ENCODE results near the gene TMEM178B.

TMEM178B gene

DNA sequence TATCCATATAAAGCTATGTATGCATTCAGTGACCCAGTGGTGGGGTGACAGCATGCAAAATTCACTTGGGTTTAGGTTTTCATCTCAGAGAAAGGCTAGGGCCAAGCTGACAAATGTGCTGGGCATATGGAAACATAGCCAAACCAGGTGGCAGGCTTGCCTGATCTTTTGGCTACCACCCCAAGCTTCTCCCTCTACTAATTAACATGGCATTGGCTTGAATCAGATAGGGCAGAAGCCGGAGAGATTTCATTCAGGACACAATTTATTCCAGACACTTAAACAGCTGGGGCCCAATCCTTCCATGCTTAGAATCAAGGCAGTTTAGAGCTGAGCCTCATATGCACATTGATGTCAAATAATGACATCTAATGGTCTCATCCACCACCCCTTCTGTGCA lies 381.9 kb downstream of the TMEM178B start:
- Histone ChIP-seq H3K4me1 (ENCODE audit: control insufficient read depth, insufficient read depth, low read length) (no peaks in the 10 kb centered on the region), H3K27ac (ENCODE audit: extremely low read depth, low read depth, low read length) (no peak overlapping the region), H3K4me3 (ENCODE audit: low read depth, low read length) (no peak overlapping the region), H3K9me3 (ENCODE audit: control insufficient read depth, insufficient read depth, low read depth, low read length) (no peaks in the 10 kb centered on the region), H3K36me3 (ENCODE audit: control insufficient read depth in 2 of 2, insufficient read depth in 1 of 2, low read length in 2 of 2) (no peaks in the 10 kb centered on the region)
- ChIA-PET POLR2A (no interaction called here), CTCF (no interaction called here)
- TF ChIP-seq, protein P1, sequence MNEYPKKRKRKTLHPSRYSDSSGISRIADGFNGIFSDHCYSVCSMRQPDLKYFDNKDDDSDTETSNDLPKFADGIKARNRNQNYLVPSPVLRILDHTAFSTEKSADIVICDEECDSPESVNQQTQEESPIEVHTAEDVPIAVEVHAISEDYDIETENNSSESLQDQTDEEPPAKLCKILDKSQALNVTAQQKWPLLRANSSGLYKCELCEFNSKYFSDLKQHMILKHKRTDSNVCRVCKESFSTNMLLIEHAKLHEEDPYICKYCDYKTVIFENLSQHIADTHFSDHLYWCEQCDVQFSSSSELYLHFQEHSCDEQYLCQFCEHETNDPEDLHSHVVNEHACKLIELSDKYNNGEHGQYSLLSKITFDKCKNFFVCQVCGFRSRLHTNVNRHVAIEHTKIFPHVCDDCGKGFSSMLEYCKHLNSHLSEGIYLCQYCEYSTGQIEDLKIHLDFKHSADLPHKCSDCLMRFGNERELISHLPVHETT (tag by site-specific recombination; IDR thresholded peaks at IDR 0.05) = no peak
- no peak for TF ChIP-seq FEZF1 (tag by site-specific recombination; IDR thresholded peaks at IDR 0.05)
- TF ChIP-seq, protein P2, sequence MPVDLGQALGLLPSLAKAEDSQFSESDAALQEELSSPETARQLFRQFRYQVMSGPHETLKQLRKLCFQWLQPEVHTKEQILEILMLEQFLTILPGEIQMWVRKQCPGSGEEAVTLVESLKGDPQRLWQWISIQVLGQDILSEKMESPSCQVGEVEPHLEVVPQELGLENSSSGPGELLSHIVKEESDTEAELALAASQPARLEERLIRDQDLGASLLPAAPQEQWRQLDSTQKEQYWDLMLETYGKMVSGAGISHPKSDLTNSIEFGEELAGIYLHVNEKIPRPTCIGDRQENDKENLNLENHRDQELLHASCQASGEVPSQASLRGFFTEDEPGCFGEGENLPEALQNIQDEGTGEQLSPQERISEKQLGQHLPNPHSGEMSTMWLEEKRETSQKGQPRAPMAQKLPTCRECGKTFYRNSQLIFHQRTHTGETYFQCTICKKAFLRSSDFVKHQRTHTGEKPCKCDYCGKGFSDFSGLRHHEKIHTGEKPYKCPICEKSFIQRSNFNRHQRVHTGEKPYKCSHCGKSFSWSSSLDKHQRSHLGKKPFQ (tag by site-specific recombination; IDR thresholded peaks at IDR 0.05) = no peak
- TF ChIP-seq ZNF610 (tag by site-specific recombination; IDR thresholded peaks at IDR 0.05; ENCODE audit: borderline replicate concordance) = no peak
- no peak for TF ChIP-seq ZNF10 (tag by site-specific recombination; IDR thresholded peaks at IDR 0.05)
- no peak for TF ChIP-seq ZNF560 (tag by site-specific recombination; IDR thresholded peaks at IDR 0.05; ENCODE audit: borderline replicate concordance)
- TF ChIP-seq, protein P3, sequence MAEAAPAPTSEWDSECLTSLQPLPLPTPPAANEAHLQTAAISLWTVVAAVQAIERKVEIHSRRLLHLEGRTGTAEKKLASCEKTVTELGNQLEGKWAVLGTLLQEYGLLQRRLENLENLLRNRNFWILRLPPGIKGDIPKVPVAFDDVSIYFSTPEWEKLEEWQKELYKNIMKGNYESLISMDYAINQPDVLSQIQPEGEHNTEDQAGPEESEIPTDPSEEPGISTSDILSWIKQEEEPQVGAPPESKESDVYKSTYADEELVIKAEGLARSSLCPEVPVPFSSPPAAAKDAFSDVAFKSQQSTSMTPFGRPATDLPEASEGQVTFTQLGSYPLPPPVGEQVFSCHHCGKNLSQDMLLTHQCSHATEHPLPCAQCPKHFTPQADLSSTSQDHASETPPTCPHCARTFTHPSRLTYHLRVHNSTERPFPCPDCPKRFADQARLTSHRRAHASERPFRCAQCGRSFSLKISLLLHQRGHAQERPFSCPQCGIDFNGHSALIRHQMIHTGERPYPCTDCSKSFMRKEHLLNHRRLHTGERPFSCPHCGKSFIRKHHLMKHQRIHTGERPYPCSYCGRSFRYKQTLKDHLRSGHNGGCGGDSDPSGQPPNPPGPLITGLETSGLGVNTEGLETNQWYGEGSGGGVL (tag by site-specific recombination; IDR thresholded peaks at IDR 0.05) = no peak
- TF ChIP-seq ZNF324 (tag by site-specific recombination; IDR thresholded peaks at IDR 0.05) = no peak
- TF ChIP-seq SP7 (tag by site-specific recombination; IDR thresholded peaks at IDR 0.05) = no peak
- TF ChIP-seq ZNF175 (tag by site-specific recombination; IDR thresholded peaks at IDR 0.05) = no peak
- TF ChIP-seq SP3 (tag by site-specific recombination; IDR thresholded peaks at IDR 0.05) = no peak
- no peak for TF ChIP-seq ZNF19 (tag by site-specific recombination; IDR thresholded peaks at IDR 0.05; ENCODE audit: low read depth)
- no peak for TF ChIP-seq ZNF302 (tag by site-specific recombination; IDR thresholded peaks at IDR 0.05; ENCODE audit: low read depth)
- TF ChIP-seq ZNF544 (tag by site-specific recombination; IDR thresholded peaks at IDR 0.05) = no peak
- no peak for TF ChIP-seq ZSCAN23 (tag by site-specific recombination; IDR thresholded peaks at IDR 0.05)

DNA sequence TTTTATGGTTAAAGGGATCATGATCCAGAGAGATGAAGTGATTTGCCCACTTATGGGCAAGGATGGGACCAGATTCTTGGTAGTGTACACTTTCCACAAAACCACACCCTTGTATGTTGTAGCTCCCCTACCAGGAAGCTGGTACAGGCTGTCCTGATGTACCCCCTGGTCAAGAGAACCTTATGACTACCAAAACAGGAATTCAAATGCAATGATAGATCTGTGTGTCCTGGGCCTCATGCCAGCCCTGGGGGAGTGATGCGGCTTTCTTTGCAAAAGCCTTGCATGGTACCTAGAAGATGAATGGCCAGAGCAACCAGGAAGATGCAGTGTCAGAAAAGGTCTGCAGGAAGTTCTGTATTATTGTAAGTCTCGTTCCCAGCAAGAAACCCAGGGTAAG lies 382.4 kb downstream of the TMEM178B start:
- H3K4me3 ChIP-seq (ENCODE audit: low read depth, low read length) = no peak overlapping the region
- POLR2A ChIA-PET = no interaction called here
- 0 out of 2 replicates have a peak, but pooled peaks cover 3% of the 10 kb centered on the region for H3K4me1 ChIP-seq (ENCODE audit: control insufficient read depth, insufficient read depth, low read length)
- no peaks in the 10 kb centered on the region for H3K9me3 ChIP-seq (ENCODE audit: control insufficient read depth, insufficient read depth, low read depth, low read length)
- no peak overlapping the region for H3K27ac ChIP-seq (ENCODE audit: extremely low read depth, low read depth, low read length)
- H3K36me3 ChIP-seq (ENCODE audit: control insufficient read depth in 2 of 2, insufficient read depth in 1 of 2, low read length in 2 of 2) = no peaks in the 10 kb centered on the region
- CTCF ChIA-PET = no interaction called here
- TF ChIP-seq ZSCAN30 (tag by site-specific recombination; IDR thresholded peaks at IDR 0.05) (no peak), ZNF626 (tag by site-specific recombination; IDR thresholded peaks at IDR 0.05) (no peak), ZNF747 (tag by site-specific recombination; IDR thresholded peaks at IDR 0.05) (no peak), ZNF335 (tag by site-specific recombination; conservative IDR thresholded peaks at IDR 0.05) (no peak), KLF16 (tag by site-specific recombination; IDR thresholded peaks at IDR 0.05) (no peak), ZNF184 (tag by site-specific recombination; IDR thresholded peaks at IDR 0.05) (no peak), ZNF146 (tag by site-specific recombination; IDR thresholded peaks at IDR 0.05) (no peak), ZNF544 (tag by site-specific recombination; IDR thresholded peaks at IDR 0.05) (no peak), ZNF311 (tag by site-specific recombination; IDR thresholded peaks at IDR 0.05; ENCODE audit: borderline replicate concordance) (no peak), ZBTB8A (tag by site-specific recombination; IDR thresholded peaks at IDR 0.05) (no peak)
- TF ChIP-seq, protein P4, sequence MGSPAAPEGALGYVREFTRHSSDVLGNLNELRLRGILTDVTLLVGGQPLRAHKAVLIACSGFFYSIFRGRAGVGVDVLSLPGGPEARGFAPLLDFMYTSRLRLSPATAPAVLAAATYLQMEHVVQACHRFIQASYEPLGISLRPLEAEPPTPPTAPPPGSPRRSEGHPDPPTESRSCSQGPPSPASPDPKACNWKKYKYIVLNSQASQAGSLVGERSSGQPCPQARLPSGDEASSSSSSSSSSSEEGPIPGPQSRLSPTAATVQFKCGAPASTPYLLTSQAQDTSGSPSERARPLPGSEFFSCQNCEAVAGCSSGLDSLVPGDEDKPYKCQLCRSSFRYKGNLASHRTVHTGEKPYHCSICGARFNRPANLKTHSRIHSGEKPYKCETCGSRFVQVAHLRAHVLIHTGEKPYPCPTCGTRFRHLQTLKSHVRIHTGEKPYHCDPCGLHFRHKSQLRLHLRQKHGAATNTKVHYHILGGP (tag by site-specific recombination; IDR thresholded peaks at IDR 0.05) = no peak
- TF ChIP-seq, protein P5, sequence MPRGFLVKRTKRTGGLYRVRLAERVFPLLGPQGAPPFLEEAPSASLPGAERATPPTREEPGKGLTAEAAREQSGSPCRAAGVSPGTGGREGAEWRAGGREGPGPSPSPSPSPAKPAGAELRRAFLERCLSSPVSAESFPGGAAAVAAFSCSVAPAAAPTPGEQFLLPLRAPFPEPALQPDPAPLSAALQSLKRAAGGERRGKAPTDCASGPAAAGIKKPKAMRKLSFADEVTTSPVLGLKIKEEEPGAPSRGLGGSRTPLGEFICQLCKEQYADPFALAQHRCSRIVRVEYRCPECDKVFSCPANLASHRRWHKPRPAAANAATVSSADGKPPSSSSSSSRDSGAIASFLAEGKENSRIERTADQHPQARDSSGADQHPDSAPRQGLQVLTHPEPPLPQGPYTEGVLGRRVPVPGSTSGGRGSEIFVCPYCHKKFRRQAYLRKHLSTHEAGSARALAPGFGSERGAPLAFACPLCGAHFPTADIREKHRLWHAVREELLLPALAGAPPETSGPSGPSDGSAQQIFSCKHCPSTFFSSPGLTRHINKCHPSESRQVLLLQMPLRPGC (tag by site-specific recombination; IDR thresholded peaks at IDR 0.05) = no peak
- TF ChIP-seq, protein P6, sequence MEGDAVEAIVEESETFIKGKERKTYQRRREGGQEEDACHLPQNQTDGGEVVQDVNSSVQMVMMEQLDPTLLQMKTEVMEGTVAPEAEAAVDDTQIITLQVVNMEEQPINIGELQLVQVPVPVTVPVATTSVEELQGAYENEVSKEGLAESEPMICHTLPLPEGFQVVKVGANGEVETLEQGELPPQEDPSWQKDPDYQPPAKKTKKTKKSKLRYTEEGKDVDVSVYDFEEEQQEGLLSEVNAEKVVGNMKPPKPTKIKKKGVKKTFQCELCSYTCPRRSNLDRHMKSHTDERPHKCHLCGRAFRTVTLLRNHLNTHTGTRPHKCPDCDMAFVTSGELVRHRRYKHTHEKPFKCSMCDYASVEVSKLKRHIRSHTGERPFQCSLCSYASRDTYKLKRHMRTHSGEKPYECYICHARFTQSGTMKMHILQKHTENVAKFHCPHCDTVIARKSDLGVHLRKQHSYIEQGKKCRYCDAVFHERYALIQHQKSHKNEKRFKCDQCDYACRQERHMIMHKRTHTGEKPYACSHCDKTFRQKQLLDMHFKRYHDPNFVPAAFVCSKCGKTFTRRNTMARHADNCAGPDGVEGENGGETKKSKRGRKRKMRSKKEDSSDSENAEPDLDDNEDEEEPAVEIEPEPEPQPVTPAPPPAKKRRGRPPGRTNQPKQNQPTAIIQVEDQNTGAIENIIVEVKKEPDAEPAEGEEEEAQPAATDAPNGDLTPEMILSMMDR (tag by site-specific recombination; IDR thresholded peaks at IDR 0.05) = no peak
